Measurements from ENCODE around the gene GOLGA6L2. TPM values are rescaled to one million over a fixed set of nuclear protein-coding genes. Genes with fewer than 3 reads are reported as not detected.

GOLGA6L2 gene
- total RNA-seq, 3 donors from 2014 or later (not counting 1 experiment from before 2014, with no cell fraction given), result not detected

DNA sequence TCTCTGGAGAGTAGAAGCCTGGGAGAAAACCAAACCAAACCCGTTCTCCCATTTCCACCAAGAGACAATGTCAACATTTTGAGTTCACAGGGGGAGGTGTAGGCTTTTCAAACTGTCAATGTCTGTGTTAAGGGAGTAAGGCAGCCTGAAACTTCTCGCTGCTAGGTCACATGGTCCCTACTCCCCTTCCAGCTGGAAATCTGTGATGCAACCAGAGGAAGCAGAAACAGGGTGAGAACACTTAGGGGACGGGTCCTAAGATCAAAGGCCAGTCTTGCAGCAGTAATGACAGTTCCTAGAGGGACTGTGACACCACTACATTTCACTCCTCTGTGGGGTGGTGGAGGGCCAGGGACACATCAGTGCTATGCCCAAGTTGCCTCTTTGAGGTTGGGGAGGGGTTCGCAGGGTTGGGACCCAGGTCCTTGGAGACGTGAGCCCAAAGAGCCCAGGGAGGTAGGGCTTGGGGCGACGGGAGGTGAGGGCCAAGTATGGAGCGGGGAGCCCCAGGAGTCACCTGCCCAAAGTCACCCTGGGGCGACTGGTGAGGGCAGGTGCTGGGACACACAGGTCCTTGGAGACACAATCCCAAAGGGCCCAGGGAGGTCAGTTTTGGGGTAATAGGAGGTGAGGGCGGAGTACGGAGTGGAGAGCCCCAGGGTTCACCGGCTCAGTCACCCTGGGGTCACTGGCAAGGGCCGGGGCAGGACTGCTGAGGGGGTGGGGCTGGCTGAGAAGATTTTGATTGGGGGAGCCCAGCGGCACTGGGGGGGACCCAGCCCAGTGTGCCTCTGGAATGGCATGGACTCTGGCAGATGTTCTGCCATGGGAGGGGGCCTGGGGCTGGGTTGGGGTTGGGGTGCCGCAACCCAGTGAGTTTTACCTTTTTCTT, 582 bp downstream of the GOLGA6L2 start:
- no peak for DNase-seq
- WGBS (ENCODE audit: insufficient coverage), result 89% methylated on average over 14 of the region's 15 CpGs
- intact Hi-C loops (cut with micrococcal nuclease), result no loop called here
- no peak overlapping the region for H3K27ac Mint-ChIP-seq
- no peaks in the 10 kb centered on the region for H3K36me3 ChIP-seq (ENCODE audit: control insufficient read depth, insufficient read depth, low read length)
- no peak overlapping the region for H3K4me3 ChIP-seq (ENCODE audit: low read length)
- H3K4me3 Mint-ChIP-seq, result no peak overlapping the region
- no peak for ATAC-seq
- no peak overlapping the region for H3K27ac ChIP-seq (ENCODE audit: low read length)
- no peaks in the 10 kb centered on the region for H3K9me3 Mint-ChIP-seq
- H3K4me1 Mint-ChIP-seq, result no peaks in the 10 kb centered on the region
- H3K27me3 Mint-ChIP-seq (ENCODE audit: low read depth in 2 of 2), result peaks cover 0 to 2% of the 10 kb centered on the region in 2 donors
- TF ChIP-seq CTCF (IDR thresholded peaks at IDR 0.05), result no peak
- H3K4me1 ChIP-seq (ENCODE audit: control insufficient read depth, insufficient read depth, low read length), result no peaks in the 10 kb centered on the region
- no peaks in the 10 kb centered on the region for H3K36me3 Mint-ChIP-seq
- H3K27me3 ChIP-seq (ENCODE audit: control insufficient read depth, insufficient read depth, low read length), result no peaks in the 10 kb centered on the region
- no peaks in the 10 kb centered on the region for H3K9me3 ChIP-seq (ENCODE audit: control insufficient read depth, insufficient read depth, low read length)

DNA sequence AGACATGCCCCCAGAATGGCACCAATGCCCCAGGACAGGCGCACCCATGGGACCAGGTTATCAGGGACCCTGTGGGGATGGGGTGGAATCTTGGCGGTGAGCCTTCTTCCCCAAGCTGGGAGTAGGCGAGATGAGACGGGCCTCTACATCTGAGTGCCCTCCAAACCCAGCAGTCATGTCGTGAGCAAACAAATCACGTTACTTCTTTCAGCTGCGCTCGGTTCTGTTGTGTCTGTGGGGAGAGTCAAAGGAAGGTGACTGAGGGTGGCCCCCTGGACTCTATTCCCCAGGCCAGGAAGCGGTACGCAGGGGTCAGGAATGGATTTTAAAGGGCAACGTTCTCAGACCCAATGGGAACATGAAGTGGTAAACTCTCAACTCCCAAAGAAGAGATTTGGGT, 2.8 kb downstream of the GOLGA6L2 start:
- H3K27ac ChIP-seq (ENCODE audit: low read length), result no peak overlapping the region
- no peak overlapping the region for H3K4me3 ChIP-seq (ENCODE audit: low read length)
- no peak overlapping the region for H3K27ac Mint-ChIP-seq
- H3K36me3 Mint-ChIP-seq, result no peaks in the 10 kb centered on the region
- intact Hi-C loops (cut with micrococcal nuclease), result no loop called here
- no peaks in the 10 kb centered on the region for H3K27me3 ChIP-seq (ENCODE audit: control insufficient read depth, insufficient read depth, low read length)
- no peak for ATAC-seq
- H3K4me3 Mint-ChIP-seq, result no peak overlapping the region
- no peak for TF ChIP-seq CTCF (IDR thresholded peaks at IDR 0.05)
- DNase-seq, result no peak
- 86% methylated on average over 10 of the region's 11 CpGs for WGBS (ENCODE audit: insufficient coverage)
- H3K27me3 Mint-ChIP-seq (ENCODE audit: low read depth in 2 of 2), result peaks cover 0 to 2% of the 10 kb centered on the region in 2 donors
- H3K4me1 ChIP-seq (ENCODE audit: control insufficient read depth, insufficient read depth, low read length), result no peaks in the 10 kb centered on the region
- no peaks in the 10 kb centered on the region for H3K36me3 ChIP-seq (ENCODE audit: control insufficient read depth, insufficient read depth, low read length)
- H3K9me3 Mint-ChIP-seq, result no peaks in the 10 kb centered on the region
- no peaks in the 10 kb centered on the region for H3K4me1 Mint-ChIP-seq
- H3K9me3 ChIP-seq (ENCODE audit: control insufficient read depth, insufficient read depth, low read length), result no peaks in the 10 kb centered on the region

DNA sequence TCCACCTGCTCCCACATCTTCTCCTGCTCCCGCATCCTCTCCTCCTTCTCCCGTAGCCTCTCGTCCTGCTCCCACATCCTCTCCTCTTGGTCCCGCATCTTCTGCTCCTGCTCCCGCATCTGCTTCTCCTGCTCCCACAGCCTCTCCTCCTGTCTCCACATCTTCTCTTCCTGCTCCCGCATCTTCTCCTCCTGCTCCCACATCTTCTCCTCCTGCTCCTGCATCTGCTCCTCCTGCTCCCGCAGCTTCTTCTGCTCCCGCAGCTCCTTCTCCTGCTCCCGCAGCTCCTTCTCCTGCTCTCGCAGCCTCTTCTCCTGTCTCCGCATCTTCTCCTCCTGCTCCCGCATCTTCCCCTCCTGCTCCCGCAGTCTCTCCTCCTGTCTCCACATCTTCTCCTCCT, 5.8 kb downstream of the GOLGA6L2 start:
- no peak for TF ChIP-seq CTCF (IDR thresholded peaks at IDR 0.05)
- Histone ChIP-seq H3K4me3 (ENCODE audit: low read length) (no peak overlapping the region), H3K36me3 (ENCODE audit: control insufficient read depth, insufficient read depth, low read length) (no peaks in the 10 kb centered on the region), H3K27ac (ENCODE audit: low read length) (no peak overlapping the region), H3K4me1 (ENCODE audit: control insufficient read depth, insufficient read depth, low read length) (no peaks in the 10 kb centered on the region), H3K27me3 (ENCODE audit: control insufficient read depth, insufficient read depth, low read length) (no peaks in the 10 kb centered on the region), H3K9me3 (ENCODE audit: control insufficient read depth, insufficient read depth, low read length) (no peaks in the 10 kb centered on the region)
- Mint-ChIP-seq H3K4me1 (no peaks in the 10 kb centered on the region), H3K36me3 (no peaks in the 10 kb centered on the region), H3K27me3 (ENCODE audit: low read depth in 2 of 2) (peaks cover 0 to 2% of the 10 kb centered on the region in 2 donors), H3K9me3 (no peaks in the 10 kb centered on the region), H3K4me3 (no peak overlapping the region), H3K27ac (no peak overlapping the region)
- DNase-seq, result no peak
- WGBS (ENCODE audit: insufficient coverage), result 88% methylated on average over 13 of the region's 13 CpGs
- intact Hi-C loops (cut with micrococcal nuclease), result no loop called here
- no peak for ATAC-seq

All from natural killer cell (primary cell).